Hepatic stellate cell (primary cell): ENCODE results near the gene CCDC106.

Experiments
- DNase-seq: peaks from one replicate; pipeline ENCODE4 v3.0.0; 2011; ENCODE audit warnings: low spot score

The CCDC106 gene

GRCh38 chr19:55684946-55685681 lies 37.1 kb downstream of the CCDC106 start:
- no peak for DNase-seq

GRCh38 chr19:55685776-55686175 lies 37.8 kb downstream of the CCDC106 start:
- no peak for DNase-seq

GRCh38 chr19:55686311-55687050 lies 38.5 kb downstream of the CCDC106 start:
- DNase-seq, result no peak

GRCh38 chr19:55687281-55688201 lies 39.5 kb downstream of the CCDC106 start:
- DNase-seq, result no peak

- no peak for DNase-seq
Measured at GRCh38 chr19:55688422-55689218, 40.6 kb downstream of the CCDC106 start.

GRCh38 chr19:55689411-55690108 lies 41.5 kb downstream of the CCDC106 start:
- no peak for DNase-seq

GRCh38 chr19:55690109-55690768 lies 42.2 kb downstream of the CCDC106 start:
- no peak for DNase-seq

- no peak for DNase-seq
Measured at GRCh38 chr19:55690769-55691545, 42.9 kb downstream of the CCDC106 start.

- no peak for DNase-seq
Measured at GRCh38 chr19:55691561-55692481, 43.8 kb downstream of the CCDC106 start.

GRCh38 chr19:55692681-55693081 lies 44.7 kb downstream of the CCDC106 start:
- no peak for DNase-seq

- DNase-seq, result no peak
Measured at GRCh38 chr19:55693336-55693974, 45.4 kb downstream of the CCDC106 start.

- DNase-seq, result no peak
Measured at GRCh38 chr19:55694241-55694655, 46.2 kb downstream of the CCDC106 start.

GRCh38 chr19:55694656-55695491 lies 46.9 kb downstream of the CCDC106 start:
- no peak for DNase-seq

GRCh38 chr19:55695511-55696290 lies 47.7 kb downstream of the CCDC106 start:
- DNase-seq, result no peak

- no peak for DNase-seq
Measured at GRCh38 chr19:55696301-55697068, 48.5 kb downstream of the CCDC106 start.

- no peak for DNase-seq
Measured at GRCh38 chr19:55697069-55697440, 49.0 kb downstream of the CCDC106 start.
